Measurements from ENCODE around the gene NRARP. TPM values are rescaled to one million over a fixed set of nuclear protein-coding genes. Genes with fewer than 3 reads are reported as not detected.

Gene NRARP
- total RNA-seq, 1 donor from 2014 or later, result 33.7 TPM

DNA sequence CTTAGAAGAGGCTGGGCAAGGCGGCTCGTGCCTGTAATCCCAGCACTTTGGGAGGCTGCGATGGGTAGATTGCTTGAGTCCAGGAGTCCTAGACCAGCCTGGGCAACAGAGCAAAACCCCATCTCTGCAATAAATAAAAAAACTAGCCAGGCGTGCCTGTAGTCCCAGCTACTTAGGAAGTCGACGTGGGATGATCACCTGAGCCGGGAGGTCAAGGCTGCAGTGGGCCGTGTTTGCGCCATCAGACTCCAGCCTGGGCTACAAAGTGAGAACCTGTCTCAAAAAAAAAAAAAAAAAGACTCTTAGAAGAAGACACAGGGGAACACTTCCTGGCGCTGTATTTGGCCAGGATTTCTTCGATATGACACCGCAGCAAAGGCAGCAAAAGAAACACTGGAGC, 23.7 kb upstream of the NRARP start:
- Mint-ChIP-seq H3K4me3 (no peak overlapping the region), H3K27ac (ENCODE audit: unreplicated experiment) (no peak overlapping the region), H3K4me1 (peaks cover under 1% of the 10 kb centered on the region), H3K27me3 (ENCODE audit: low read depth) (no peaks in the 10 kb centered on the region), H3K36me3 (ENCODE audit: low read depth) (peaks cover 5% of the 10 kb centered on the region), H3K9me3 (peaks cover 10% of the 10 kb centered on the region)
- DNase-seq (ENCODE audit: low read depth, low spot score), result no peak
- TF ChIP-seq, protein P1, sequence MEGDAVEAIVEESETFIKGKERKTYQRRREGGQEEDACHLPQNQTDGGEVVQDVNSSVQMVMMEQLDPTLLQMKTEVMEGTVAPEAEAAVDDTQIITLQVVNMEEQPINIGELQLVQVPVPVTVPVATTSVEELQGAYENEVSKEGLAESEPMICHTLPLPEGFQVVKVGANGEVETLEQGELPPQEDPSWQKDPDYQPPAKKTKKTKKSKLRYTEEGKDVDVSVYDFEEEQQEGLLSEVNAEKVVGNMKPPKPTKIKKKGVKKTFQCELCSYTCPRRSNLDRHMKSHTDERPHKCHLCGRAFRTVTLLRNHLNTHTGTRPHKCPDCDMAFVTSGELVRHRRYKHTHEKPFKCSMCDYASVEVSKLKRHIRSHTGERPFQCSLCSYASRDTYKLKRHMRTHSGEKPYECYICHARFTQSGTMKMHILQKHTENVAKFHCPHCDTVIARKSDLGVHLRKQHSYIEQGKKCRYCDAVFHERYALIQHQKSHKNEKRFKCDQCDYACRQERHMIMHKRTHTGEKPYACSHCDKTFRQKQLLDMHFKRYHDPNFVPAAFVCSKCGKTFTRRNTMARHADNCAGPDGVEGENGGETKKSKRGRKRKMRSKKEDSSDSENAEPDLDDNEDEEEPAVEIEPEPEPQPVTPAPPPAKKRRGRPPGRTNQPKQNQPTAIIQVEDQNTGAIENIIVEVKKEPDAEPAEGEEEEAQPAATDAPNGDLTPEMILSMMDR (conservative IDR thresholded peaks at IDR 0.05), result no peak

DNA sequence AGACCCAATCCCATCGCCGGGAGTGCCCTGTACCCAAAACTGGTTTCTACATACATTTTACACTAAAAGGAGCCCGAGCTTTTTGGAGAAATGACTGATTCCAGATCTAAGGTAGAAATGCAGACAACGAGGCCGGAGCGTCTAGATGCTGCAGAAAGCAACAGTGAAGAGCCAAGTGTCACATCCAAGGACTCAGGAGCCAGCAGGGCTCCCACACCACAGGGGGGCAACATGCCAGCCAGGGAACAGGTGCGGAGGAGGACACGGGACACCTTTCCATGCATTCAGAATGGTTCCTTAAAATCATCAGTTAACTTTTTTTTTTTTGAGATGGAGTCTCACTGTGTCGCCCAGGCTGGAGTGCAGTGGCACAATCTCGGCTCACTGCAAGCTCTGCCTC, 23.1 kb upstream of the NRARP start:
- peaks cover 5% of the 10 kb centered on the region for H3K36me3 Mint-ChIP-seq (ENCODE audit: low read depth)
- H3K9me3 Mint-ChIP-seq, result peaks cover 10% of the 10 kb centered on the region
- no peak overlapping the region for H3K27ac Mint-ChIP-seq (ENCODE audit: unreplicated experiment)
- H3K27me3 Mint-ChIP-seq (ENCODE audit: low read depth), result no peaks in the 10 kb centered on the region
- H3K4me3 Mint-ChIP-seq, result no peak overlapping the region
- DNase-seq (ENCODE audit: low read depth, low spot score), result no peak
- H3K4me1 Mint-ChIP-seq, result peaks cover 4% of the 10 kb centered on the region
- TF ChIP-seq, protein P1 (conservative IDR thresholded peaks at IDR 0.05), result no peak

DNA sequence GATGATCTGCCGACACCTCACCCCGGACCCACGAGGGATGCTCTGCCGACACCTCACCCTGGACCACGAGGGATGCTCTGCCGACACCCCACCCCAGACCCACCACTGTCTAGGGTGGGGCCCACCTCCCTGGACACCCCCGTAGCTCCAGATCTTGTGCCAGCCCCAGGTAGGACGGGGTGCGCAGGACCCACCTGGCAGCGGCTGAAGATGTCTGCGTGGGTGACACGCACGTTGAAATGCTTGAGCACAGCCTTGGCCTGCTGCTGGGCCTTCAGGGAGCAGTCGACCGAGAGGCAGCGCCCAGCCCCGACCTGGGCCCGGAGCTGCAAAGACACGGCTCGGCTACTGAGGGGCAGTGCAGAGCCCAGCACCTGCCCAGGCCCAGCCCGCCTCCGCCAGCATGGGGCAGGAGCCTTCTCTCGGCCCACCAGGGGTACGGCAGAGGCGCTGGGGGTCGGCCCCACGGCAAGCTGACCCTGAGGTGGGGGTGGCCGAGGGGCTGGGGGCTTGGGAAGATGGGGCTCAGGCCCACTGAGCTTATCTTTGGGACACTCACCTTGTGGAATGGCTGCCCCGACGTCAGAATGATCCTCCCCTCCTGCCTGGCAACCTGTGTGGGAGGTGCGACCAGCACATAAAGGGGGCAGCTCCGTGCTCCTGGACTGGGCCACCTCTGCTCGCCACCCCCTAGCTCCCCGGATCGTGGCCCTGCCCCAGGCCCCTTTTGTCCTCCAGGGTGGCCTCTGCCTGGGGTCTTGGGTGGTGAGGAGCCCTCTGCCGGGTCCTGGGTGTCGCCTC, 21.7 kb upstream of the NRARP start:
- Mint-ChIP-seq H3K4me3 (no peak overlapping the region), H3K4me1 (peaks cover 11% of the 10 kb centered on the region), H3K36me3 (ENCODE audit: low read depth) (peaks cover 5% of the 10 kb centered on the region), H3K27ac (ENCODE audit: unreplicated experiment) (no peak overlapping the region), H3K27me3 (ENCODE audit: low read depth) (no peaks in the 10 kb centered on the region), H3K9me3 (peaks cover 10% of the 10 kb centered on the region)
- no peak for DNase-seq (ENCODE audit: low read depth, low spot score)
- TF ChIP-seq, protein P1 (conservative IDR thresholded peaks at IDR 0.05), result no peak

DNA sequence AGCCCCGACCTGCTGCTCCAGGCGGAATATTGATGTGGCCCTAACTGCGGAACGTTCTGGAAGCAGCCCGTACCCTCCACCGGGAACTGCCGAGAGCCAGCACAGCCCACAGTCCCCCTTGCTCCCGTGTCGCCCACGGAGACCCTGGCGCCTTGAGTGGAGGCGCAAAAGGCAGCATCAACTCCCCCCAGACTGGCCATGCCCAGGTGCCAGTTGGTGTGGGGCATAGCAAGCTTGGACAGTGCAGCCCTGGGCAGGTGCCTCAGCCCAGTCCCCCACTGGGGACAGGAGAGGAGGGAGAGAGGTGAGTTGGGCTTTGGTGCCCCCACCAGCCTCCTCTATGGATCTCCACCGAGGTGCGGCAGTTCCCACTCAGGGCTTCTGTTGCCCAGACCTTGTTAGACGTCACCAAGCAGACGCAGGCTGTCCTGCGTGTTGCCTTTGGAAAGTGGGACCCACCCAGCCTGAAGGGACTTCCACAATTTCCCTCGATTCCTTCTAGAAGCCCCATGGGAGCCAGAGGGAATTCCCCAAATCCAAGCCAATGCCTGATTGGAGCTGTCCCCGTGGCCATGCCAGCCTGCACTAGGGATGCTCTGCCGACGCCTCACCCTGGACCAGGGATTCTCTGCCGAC, 19.8 kb upstream of the NRARP start:
- Mint-ChIP-seq H3K36me3 (ENCODE audit: low read depth) (peaks cover 3% of the 10 kb centered on the region), H3K4me1 (peaks cover 12% of the 10 kb centered on the region), H3K27me3 (ENCODE audit: low read depth) (no peaks in the 10 kb centered on the region), H3K4me3 (no peak overlapping the region), H3K9me3 (peaks cover 2% of the 10 kb centered on the region), H3K27ac (ENCODE audit: unreplicated experiment) (no peak overlapping the region)
- DNase-seq (ENCODE audit: low read depth, low spot score), result no peak
- TF ChIP-seq, protein P1 (conservative IDR thresholded peaks at IDR 0.05), result no peak

DNA sequence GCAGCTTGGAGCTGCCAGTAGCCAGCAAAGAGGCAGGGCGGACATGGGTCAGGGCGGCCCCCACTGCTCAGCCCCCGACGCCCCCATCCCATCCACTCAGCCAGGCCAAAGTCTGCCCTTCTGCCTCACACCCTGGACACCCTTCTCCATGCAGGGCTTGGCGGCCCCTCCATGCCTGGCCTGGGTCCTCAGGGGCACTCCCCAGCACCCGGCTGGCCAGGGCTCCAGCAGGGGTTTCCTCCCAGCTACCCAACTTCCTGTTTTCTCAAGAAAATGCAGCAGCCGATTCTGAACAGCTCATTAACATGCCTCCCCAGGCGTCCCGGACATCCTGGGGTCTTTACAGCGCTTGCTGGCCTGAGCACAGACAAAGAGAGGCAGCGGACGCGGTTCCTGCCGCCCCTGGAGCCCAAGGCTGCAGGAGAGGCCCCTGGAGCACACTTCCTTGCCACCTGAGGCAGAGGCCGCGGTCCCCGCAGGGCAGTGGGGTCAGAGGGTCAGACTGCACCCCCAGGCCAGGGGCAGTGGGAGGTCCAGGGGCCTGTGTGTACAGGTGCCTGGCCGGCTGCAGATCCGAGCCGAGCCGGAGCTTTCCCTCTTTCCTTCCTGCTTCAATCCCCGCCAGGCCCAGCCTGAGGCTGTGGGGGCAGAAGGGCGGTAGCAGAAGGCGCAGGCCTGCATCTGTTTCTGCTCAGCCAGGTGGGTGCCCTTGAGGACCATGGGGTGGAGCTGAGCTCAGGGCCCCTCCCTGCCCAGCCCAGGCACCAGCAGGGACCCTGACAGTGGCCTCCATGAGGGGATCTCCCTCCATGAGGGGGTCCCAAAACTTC, 18.7 kb upstream of the NRARP start:
- Mint-ChIP-seq H3K4me3 (peak overlapping the region; percentile 12), H3K27me3 (ENCODE audit: low read depth) (no peaks in the 10 kb centered on the region), H3K4me1 (peaks cover 12% of the 10 kb centered on the region), H3K27ac (ENCODE audit: unreplicated experiment) (peak overlapping the region; percentile 67), H3K36me3 (ENCODE audit: low read depth) (no peaks in the 10 kb centered on the region), H3K9me3 (no peaks in the 10 kb centered on the region)
- no peak for DNase-seq (ENCODE audit: low read depth, low spot score)
- TF ChIP-seq, protein P1 (conservative IDR thresholded peaks at IDR 0.05), result no peak
